HG03442 (cell line): ENCODE data around the gene LARP4.
"Not testable (repeated sequence)": the region's sequence is repeated elsewhere in the genome, so short reads cannot be mapped to it uniquely, and the experiment has no call there.

Source experiments
- ATAC-seq: cut with Tn5 transposase; IDR thresholded peaks from one replicate; pipeline ENCODE4 v1.9.1; 2021; ENCODE audit warnings: mild to moderate bottlenecking, moderate library complexity; ENCODE audit not compliant: unreplicated experiment

Gene LARP4

DNA sequence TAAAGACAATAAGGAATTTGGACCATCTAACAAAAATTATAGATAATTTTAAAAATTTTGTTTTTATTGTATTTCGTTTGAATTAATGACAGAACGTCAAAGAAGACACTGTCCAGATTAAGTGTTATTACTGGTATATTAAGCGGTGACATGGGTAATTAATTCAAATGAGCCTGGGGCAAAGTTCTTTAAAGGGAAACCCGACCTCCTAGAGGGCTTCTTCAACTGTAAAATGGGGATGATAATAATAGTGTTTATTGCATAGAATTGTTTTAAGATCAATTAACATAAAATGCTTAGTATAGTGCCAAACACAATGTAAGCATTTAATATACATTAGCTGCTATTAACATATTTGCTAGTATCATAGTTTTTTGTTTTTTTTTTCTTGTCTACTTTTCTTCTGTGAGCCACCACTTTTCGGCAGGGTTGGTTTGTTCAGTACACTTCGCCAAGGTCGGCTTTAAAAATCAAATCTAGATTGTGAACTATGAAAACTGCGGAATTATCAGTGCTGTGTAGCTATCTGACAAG is 514 bp upstream of the LARP4 start:
- ATAC-seq: no peak

GRCh38 chr12:50401500-50402081 is 906 bp downstream of the LARP4 start:
- ATAC-seq: no peak

GRCh38 chr12:50402264-50403000 is 1.7 kb downstream of the LARP4 start:
- ATAC-seq: no peak

- no peak for ATAC-seq
Observed at GRCh38 chr12:50403001-50403440, 2.3 kb downstream of the LARP4 start.

- no peak for ATAC-seq
Observed at GRCh38 chr12:50404307-50404706, 3.6 kb downstream of the LARP4 start.

GRCh38 chr12:50411051-50411660 is 10.5 kb downstream of the LARP4 start:
- no peak for ATAC-seq

GRCh38 chr12:50415899-50416479 is 15.3 kb downstream of the LARP4 start:
- no peak for ATAC-seq

DNA sequence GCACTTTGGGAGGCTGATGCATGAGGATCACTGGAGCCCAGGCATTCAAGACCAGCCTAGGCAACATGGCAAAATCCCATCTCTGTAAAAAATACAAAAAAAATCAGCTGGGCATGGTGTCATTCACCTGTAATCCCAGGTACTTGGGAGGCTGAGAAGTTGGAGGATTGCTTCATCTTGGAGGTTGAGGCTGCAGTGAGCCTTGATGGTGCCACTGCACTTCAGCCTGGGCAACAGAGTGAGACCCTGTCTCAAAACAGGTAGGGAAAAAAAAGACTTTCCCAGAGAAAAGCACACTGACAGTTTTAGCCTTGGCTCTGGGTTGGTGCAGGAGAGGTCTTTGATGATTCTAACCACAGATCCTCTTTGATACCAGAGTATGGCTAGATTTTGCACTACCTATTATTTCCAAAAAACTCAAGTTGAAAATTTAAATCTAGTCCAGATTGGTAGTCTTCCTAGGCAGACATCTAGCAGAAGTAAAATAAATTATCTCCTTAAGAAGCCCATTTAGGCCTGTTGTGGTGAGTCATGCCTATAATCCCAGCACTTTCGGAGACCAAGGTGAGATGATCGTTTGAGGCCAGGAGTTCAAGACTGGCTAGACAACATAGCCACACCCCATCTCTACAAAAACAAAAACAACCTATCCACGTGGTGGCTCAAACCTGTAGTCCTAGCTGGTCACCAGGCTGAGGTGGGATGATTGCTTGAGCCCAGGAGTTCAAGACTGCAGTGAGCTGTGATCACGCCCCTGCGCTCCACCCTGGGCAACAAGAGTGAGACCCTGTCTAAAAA is 18.6 kb downstream of the LARP4 start:
- no peak for ATAC-seq

DNA sequence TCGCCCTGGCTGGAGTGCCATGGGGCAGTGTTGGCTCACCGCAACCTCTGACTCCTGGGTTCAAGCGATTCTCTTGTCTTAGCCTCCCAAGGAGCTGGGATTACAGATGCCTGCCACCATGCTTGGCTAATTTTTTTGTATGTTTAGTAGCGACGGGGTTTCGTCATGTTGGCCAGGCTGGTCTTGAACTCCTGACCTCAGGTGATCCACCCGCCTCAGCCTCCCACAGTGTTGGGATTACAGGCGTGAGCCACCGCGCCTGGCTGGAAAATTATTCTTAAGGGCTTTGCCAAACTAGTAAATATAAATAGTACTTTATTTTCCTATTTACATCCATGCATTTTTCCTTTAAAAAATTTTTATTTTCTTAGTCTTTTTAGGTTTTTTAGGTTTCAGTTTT is 22.2 kb downstream of the LARP4 start:
- ATAC-seq: not testable (repeated sequence)

GRCh38 chr12:50423342-50423741 is 22.7 kb downstream of the LARP4 start:
- ATAC-seq: not testable (repeated sequence)

GRCh38 chr12:50425589-50426258 is 25.0 kb downstream of the LARP4 start:
- no peak for ATAC-seq

- not testable (repeated sequence) for ATAC-seq
Observed at GRCh38 chr12:50431656-50432055, 31.0 kb downstream of the LARP4 start.

DNA sequence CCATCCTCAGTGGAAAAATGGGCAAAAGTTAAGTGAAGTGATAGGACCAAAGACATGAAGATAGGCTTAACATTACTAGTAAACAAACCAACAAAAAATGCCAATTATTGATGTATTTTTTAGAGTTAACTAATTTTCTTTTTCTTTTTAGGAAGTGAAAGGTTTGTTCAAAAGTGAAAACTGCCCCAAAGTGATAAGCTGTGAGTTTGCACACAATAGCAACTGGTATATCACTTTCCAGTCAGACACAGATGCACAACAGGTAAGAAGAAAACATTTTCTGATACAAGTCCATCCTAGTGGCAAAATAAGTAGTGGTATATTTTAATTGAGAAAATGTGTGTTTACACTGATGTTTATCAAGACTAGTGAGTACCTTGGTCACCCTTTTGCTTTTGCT is 39.6 kb downstream of the LARP4 start:
- no peak for ATAC-seq

DNA sequence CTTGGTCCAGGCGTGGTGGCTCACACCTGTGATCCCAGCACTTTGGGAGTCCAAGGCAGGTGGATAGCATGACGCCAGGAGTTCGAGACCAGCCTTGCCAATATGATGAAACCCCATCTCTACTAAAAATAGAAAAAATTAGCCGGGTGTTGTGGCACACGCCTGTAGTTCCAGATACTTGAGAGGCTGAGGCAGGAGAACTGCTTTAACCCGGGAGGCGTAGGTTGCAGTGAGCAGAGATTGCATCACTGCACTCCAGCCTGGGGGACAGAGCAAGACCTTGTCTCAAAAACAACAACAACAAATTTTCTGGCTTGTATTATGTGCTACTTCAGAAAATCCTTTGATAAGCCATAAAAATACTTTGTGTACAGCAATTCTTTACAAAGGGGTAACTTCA is 41.1 kb downstream of the LARP4 start:
- ATAC-seq: no peak

DNA sequence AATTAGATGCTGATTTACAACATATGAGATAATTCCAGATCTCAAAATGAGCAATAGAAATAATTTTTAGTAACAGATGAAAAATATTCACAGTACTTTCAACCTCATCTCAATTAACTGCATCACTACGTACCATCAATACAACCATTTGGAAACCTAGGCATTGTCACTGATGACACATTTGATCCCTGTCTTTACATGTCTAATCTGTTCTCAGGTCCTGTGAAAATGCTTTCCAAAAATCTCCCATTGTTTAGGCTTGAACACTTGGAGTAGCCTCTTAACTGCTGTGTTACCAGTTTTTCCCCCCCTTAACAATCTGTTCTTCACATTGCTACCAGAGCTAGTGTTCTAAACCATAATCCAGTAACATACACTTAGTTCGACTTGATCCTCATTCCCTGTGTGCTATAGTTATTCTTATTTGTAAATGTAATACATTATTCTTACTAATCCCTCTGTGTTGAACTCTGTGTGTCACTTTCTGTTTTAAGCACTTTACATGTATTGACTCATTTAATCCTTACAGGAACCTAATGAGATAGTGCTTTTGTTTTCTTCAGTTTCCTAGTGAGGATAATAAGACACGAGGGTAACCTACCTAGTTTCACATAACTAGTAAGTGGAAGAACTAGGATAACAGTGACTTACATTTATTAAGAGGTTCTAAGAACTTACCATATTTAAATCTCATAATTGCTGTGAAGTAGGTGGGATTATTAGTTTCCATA is 41.7 kb downstream of the LARP4 start:
- no peak for ATAC-seq

DNA sequence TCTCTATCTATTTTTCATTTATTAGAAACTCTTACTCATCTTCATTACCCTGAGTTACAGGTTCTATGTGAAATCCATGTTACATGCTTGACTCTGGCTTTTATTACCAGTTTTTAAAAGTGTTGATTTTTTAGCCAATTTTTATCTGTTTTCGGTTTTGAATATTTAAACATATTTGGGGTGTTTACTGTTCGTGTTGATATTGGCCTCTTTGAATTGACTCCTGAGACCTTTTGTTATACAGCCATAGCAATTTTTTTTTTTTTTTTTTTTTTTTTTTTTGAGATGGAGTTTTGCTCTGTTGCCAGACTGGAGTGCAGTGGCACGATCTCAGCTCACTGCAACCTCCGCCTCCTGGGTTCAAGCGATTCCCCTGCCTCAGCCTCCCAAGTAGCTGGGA is 49.0 kb downstream of the LARP4 start:
- not testable (repeated sequence) for ATAC-seq

DNA sequence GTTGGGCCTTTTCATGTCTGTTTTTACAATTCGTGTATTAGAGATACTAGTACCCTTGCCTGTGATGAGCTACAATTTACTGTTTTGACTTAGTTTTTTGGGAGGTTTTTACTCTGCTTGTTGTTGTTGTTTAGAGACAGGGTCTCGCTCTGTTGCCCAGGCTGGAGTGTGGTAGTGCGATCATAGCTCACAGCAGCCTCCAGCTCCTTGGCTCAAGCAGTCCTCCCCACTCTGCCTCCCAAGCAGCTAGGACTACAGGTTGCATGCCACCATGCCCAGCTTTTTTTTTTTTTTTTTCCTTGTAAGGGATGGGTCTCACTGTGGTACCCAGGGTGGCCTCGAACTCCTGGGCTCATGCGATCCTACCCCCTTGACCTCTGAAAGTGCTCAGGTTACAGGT is 52.1 kb downstream of the LARP4 start:
- ATAC-seq: no peak

DNA sequence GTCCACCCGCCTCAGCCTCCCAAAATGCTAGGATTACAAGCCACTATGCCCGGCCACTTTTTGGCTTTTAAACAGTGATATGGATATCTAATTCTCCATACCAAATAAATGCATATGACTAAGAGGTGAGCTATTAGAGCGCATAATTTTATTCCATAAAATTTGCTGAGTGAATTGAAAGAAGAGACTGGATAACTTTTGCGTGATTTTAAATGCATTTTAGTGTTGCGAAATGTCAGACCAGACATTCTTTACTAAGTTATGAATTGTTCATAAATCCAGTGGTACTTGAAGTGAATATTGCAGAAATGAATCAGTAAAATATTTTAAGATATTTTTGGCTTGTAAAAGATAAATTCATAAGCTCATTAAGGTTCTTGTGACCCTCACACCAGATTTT is 53.2 kb downstream of the LARP4 start:
- ATAC-seq: no peak

- no peak for ATAC-seq
Observed at GRCh38 chr12:50458606-50459005, 57.9 kb downstream of the LARP4 start.

GRCh38 chr12:50467439-50467838 is 66.8 kb downstream of the LARP4 start:
- no peak for ATAC-seq
